PFSK-1 (cell line): ENCODE data around the gene NAA16.

Experiments used
- POLR2AphosphoS5 ChIP-seq: IDR thresholded peaks from 2 replicates; pipeline ENCODE4 v1.6.1; 2012; ENCODE audit warnings: low read depth, mild to moderate bottlenecking, control low read depth, low read length, moderate library complexity
- SIN3A ChIP-seq: IDR thresholded peaks from 2 replicates; pipeline ENCODE4 v1.6.1; 2012; ENCODE audit warnings: mild to moderate bottlenecking, low read length, moderate library complexity, borderline replicate concordance; ENCODE audit not compliant: insufficient read depth
- TF ChIP-seq, protein P1 (sequence below), 2 experiments: IDR thresholded peaks; 2 replicates each; pipeline versions ENCODE4 v1.6.1 to v1.8.0; 2011 to 2012; ENCODE audit warnings: low read depth in 2 of 2, low read length in 2 of 2, control low read depth in 1 of 2, inconsistent platforms in 1 of 2, mild to moderate bottlenecking in 1 of 2, moderate library complexity in 1 of 2; ENCODE audit not compliant: insufficient read depth in 1 of 2

- TF ChIP-seq POLR2AphosphoS5 = no peak
- TF ChIP-seq, protein P1, sequence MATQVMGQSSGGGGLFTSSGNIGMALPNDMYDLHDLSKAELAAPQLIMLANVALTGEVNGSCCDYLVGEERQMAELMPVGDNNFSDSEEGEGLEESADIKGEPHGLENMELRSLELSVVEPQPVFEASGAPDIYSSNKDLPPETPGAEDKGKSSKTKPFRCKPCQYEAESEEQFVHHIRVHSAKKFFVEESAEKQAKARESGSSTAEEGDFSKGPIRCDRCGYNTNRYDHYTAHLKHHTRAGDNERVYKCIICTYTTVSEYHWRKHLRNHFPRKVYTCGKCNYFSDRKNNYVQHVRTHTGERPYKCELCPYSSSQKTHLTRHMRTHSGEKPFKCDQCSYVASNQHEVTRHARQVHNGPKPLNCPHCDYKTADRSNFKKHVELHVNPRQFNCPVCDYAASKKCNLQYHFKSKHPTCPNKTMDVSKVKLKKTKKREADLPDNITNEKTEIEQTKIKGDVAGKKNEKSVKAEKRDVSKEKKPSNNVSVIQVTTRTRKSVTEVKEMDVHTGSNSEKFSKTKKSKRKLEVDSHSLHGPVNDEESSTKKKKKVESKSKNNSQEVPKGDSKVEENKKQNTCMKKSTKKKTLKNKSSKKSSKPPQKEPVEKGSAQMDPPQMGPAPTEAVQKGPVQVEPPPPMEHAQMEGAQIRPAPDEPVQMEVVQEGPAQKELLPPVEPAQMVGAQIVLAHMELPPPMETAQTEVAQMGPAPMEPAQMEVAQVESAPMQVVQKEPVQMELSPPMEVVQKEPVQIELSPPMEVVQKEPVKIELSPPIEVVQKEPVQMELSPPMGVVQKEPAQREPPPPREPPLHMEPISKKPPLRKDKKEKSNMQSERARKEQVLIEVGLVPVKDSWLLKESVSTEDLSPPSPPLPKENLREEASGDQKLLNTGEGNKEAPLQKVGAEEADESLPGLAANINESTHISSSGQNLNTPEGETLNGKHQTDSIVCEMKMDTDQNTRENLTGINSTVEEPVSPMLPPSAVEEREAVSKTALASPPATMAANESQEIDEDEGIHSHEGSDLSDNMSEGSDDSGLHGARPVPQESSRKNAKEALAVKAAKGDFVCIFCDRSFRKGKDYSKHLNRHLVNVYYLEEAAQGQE (IDR thresholded peaks at IDR 0.05; ENCODE audit: insufficient read depth in 1 of 2, low read depth in 2 of 2, low read length in 2 of 2) = no peak
- no peak for TF ChIP-seq SIN3A
These were observed 15.1 kb upstream of the NAA16 start for GRCh38 chr13:41295973-41296372.
